SK-N-SH treated with all-trans-retinoic acid at 6 μM for 48 hours (cell line): ENCODE results near the gene SLC36A3.

Experiments used
- ARNTL ChIP-seq: fragments of 450-650 bp; formaldehyde crosslinking; IDR thresholded peaks from 2 replicates; pipeline ENCODE4 v1.5.0; 2020; ENCODE audit warnings: low read depth, mild to moderate bottlenecking, moderate library complexity, borderline replicate concordance
- ESRRG ChIP-seq: fragments of 250-450 bp; sonication (Bioruptor Pico); IDR thresholded peaks from 2 replicates; pipeline ENCODE4 v1.6.1; 2021; ENCODE audit warnings: mild to moderate bottlenecking
- ISL1 ChIP-seq: fragments of 250-450 bp; sonication (Bioruptor Pico); IDR thresholded peaks from 2 replicates; pipeline ENCODE4 v2.1.2; 2022; ENCODE audit warnings: mild to moderate bottlenecking, moderate library complexity
- PATZ1 ChIP-seq: fragments of 250-450 bp; sonication (Bioruptor Pico); IDR thresholded peaks from 2 replicates; pipeline ENCODE4 v1.8.0; 2020; ENCODE audit warnings: mild to moderate bottlenecking, moderate library complexity, borderline replicate concordance
- PPARA ChIP-seq: fragments of 250-450 bp; sonication (Bioruptor Pico); IDR thresholded peaks from 2 replicates; pipeline ENCODE4 v1.5.0; 2020; ENCODE audit warnings: mild to moderate bottlenecking, borderline replicate concordance
- RARB ChIP-seq: fragments of 250-450 bp; sonication (Bioruptor Pico); IDR thresholded peaks from 2 replicates; pipeline ENCODE4 v1.8.0; 2021; ENCODE audit warnings: mild to moderate bottlenecking, moderate library complexity
- ZNF565 ChIP-seq: fragments of 450-650 bp; formaldehyde crosslinking; conservative IDR thresholded peaks from 2 replicates; pipeline ENCODE4 v1.5.0; 2020; ENCODE audit warnings: low read depth, mild to moderate bottlenecking, moderate library complexity

- no peak for TF ChIP-seq PPARA
- TF ChIP-seq RARB (CRISPR knock-in tag): no peak
- TF ChIP-seq ARNTL (CRISPR knock-in tag): no peak
- TF ChIP-seq PATZ1: no peak
- TF ChIP-seq ZNF565 (CRISPR knock-in tag): no peak
- no peak for TF ChIP-seq ISL1 (CRISPR knock-in tag)
- TF ChIP-seq ESRRG (CRISPR knock-in tag): no peak
These were observed 40.5 kb upstream of the SLC36A3 start for GRCh38 chr5:151344088-151344487.
